Activated T-cell treated with anti-CD3 and anti-CD28 coated beads for 48 hours (primary cell): ENCODE data around the gene WSCD2.

Experiments
- DNase-seq: peaks from one replicate; pipeline ENCODE4 v3.0.0-alpha.2; 2020; ENCODE audit warnings: low read depth

Gene WSCD2

GRCh38 chr12:108128221-108129016 lies 669 bp upstream of the WSCD2 start:
- no peak for DNase-seq

- DNase-seq = no peak
Measured at GRCh38 chr12:108131035-108131434, 1.9 kb downstream of the WSCD2 start.

- no peak for DNase-seq
Measured at GRCh38 chr12:108131657-108132126, 2.6 kb downstream of the WSCD2 start.

GRCh38 chr12:108133482-108133881 lies 4.4 kb downstream of the WSCD2 start:
- DNase-seq = no peak

GRCh38 chr12:108134744-108135143 lies 5.7 kb downstream of the WSCD2 start:
- DNase-seq = no peak

- DNase-seq = no peak
Measured at GRCh38 chr12:108135627-108136026, 6.5 kb downstream of the WSCD2 start.

GRCh38 chr12:108136697-108137096 lies 7.6 kb downstream of the WSCD2 start:
- no peak for DNase-seq

GRCh38 chr12:108139454-108139853 lies 10.4 kb downstream of the WSCD2 start:
- DNase-seq = no peak

- DNase-seq = no peak
Measured at GRCh38 chr12:108140501-108140900, 11.4 kb downstream of the WSCD2 start.

GRCh38 chr12:108141600-108142130 lies 12.6 kb downstream of the WSCD2 start:
- DNase-seq = no peak

GRCh38 chr12:108143144-108143543 lies 14.1 kb downstream of the WSCD2 start:
- DNase-seq = no peak

GRCh38 chr12:108144080-108144479 lies 15.0 kb downstream of the WSCD2 start:
- DNase-seq = no peak

- no peak for DNase-seq
Measured at GRCh38 chr12:108145011-108145410, 15.9 kb downstream of the WSCD2 start.

GRCh38 chr12:108146035-108146893 lies 17.2 kb downstream of the WSCD2 start:
- no peak for DNase-seq

- no peak for DNase-seq
Measured at GRCh38 chr12:108147279-108147678, 18.2 kb downstream of the WSCD2 start.

- DNase-seq = no peak
Measured at GRCh38 chr12:108148521-108149074, 19.5 kb downstream of the WSCD2 start.

- no peak for DNase-seq
Measured at GRCh38 chr12:108150436-108150835, 21.3 kb downstream of the WSCD2 start.

GRCh38 chr12:108151533-108152169 lies 22.6 kb downstream of the WSCD2 start:
- no peak for DNase-seq

GRCh38 chr12:108152170-108152538 lies 23.1 kb downstream of the WSCD2 start:
- no peak for DNase-seq

- no peak for DNase-seq
Measured at GRCh38 chr12:108156717-108157116, 27.6 kb downstream of the WSCD2 start.

GRCh38 chr12:108157870-108158459 lies 28.9 kb downstream of the WSCD2 start:
- no peak for DNase-seq

GRCh38 chr12:108162207-108162606 lies 33.1 kb downstream of the WSCD2 start:
- no peak for DNase-seq
